Type B pancreatic cell (in vitro differentiated cells): ENCODE measurements around the gene TH. TPM values are rescaled to one million over a fixed set of nuclear protein-coding genes. Genes with fewer than 3 reads are reported as not detected.

ENCODE experiments used
- DNase-seq: peaks from one replicate; pipeline ENCODE4 v3.0.0; 2021; ENCODE audit warnings: mixed read lengths; ENCODE audit not compliant: unreplicated experiment; ENCODE audit errors: extremely low spot score
- H3K27ac Mint-ChIP-seq: 2 replicates; pipeline ENCODE4 v1.8.0; 2021; ENCODE audit warnings: mild to moderate bottlenecking, mixed read lengths
- H3K27me3 Mint-ChIP-seq: 2 replicates; pipeline ENCODE4 v1.8.0; 2021; ENCODE audit warnings: mixed read lengths
- H3K36me3 Mint-ChIP-seq: 2 replicates; pipeline ENCODE4 v1.8.0; 2021; ENCODE audit warnings: mixed read lengths
- H3K4me1 Mint-ChIP-seq: one replicate; pipeline ENCODE4 v1.8.0; 2021; ENCODE audit warnings: mixed read lengths; ENCODE audit not compliant: unreplicated experiment
- H3K4me3 Mint-ChIP-seq: 2 replicates; pipeline ENCODE4 v1.8.0; 2021; ENCODE audit warnings: mild to moderate bottlenecking, mixed read lengths
- H3K9me3 Mint-ChIP-seq: 2 replicates; pipeline ENCODE4 v1.8.0; 2021; ENCODE audit warnings: mixed read lengths
- CTCF ChIP-seq: fragments of 200-600 bp; sonication (generic); conservative IDR thresholded peaks from 2 replicates; pipeline ENCODE4 v1.5.0; 2021; ENCODE audit warnings: antibody characterized with exemption, mild to moderate bottlenecking
- total RNA-seq: library from RNA; stranded (reverse); gene quantifications from 2 replicates; pipeline ENCODE4 v1.2.1, GENCODE V29; 2021; ENCODE audit warnings: low replicate concordance

Gene TH
- total RNA-seq, 1 donor from 2014 or later: 2.2 TPM

DNA sequence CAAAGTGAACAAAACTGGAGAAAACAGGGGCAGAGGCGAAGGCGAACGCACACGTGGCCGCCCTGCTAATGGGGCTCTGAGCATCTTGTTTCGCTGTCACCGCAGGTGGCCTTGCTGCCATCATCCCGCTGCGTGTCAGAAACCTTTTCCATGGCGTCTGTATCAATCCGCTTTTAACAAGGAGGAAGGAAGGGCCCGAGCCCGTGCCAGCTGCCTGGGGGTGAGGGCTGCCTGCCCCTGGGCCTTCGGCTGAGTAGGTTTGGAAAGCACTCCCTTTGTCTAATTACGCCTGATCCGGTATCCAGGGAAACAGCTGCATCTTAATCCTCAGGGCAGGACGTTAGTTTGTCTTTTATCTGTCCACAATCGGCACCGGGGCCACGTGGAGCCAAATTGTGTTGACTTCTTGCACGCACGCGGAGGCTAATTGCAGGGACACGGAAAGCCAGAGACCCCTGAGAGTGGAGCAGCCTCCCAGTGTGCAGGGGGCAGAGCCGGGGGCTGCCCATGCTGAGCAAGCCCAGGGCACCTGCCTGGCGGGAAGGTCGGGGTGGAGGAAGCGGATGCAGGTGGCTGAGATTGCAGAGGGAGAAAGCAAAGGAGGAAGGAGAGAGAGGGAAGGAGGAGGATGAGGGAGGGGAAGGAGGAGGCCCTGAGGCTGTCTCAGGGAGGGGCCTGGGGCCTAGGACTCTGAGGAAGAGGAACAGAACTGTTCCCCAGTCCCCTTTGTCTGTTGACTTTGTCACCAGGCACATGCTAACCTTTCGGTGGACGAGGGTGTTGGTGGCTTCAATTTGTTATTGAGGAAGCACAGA lies 19.2 kb upstream of the TH start:
- peaks cover 5% of the 10 kb centered on the region for H3K27me3 Mint-ChIP-seq
- no peaks in the 10 kb centered on the region for H3K36me3 Mint-ChIP-seq
- peak overlapping the region; percentile 79 for H3K27ac Mint-ChIP-seq
- TF ChIP-seq CTCF: no peak
- no peaks in the 10 kb centered on the region for H3K9me3 Mint-ChIP-seq
- no peak for DNase-seq
- H3K4me1 Mint-ChIP-seq: peaks cover 17% of the 10 kb centered on the region
- peak overlapping the region; percentile 44 for H3K4me3 Mint-ChIP-seq

DNA sequence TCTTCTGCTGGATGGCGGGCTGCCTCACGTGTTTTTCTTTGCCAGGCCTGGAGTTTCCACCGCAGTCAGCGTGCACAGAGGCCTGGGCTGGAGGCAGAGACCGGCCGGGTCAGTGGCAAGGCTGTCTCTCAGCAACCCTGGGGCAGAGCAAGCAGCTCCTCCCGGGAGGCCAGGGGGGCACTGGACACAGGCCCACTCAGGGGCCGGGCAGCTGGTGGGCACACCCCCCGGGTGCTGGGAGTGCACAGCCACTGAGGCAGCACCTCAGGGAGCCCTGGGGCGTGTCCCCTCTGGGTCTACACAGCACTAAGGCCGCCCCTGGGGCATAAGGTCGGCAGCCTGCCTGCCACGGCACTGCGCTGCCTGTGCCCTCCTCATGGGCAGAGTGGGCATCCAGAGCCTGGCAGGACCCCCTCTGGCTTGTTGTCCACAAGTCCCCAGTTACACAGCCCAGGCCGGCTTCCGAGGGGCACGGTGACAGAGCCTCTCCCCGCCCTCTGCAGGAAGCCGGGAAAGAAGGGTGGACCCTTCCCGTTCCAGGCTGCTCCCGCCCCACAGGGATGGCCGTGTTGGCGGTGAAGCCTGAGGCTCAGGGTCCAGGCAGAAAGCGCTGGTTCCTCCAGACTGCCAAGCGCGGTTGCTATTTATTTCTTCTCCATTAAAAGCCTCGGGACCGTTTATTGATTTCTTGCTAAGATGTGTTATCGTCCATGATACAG lies 18.5 kb upstream of the TH start:
- Mint-ChIP-seq H3K4me3 (no peak overlapping the region), H3K36me3 (no peaks in the 10 kb centered on the region), H3K4me1 (peaks cover 17% of the 10 kb centered on the region), H3K27me3 (peaks cover 7% of the 10 kb centered on the region), H3K27ac (peak overlapping the region; percentile 79), H3K9me3 (no peaks in the 10 kb centered on the region)
- TF ChIP-seq CTCF: no peak
- no peak for DNase-seq

DNA sequence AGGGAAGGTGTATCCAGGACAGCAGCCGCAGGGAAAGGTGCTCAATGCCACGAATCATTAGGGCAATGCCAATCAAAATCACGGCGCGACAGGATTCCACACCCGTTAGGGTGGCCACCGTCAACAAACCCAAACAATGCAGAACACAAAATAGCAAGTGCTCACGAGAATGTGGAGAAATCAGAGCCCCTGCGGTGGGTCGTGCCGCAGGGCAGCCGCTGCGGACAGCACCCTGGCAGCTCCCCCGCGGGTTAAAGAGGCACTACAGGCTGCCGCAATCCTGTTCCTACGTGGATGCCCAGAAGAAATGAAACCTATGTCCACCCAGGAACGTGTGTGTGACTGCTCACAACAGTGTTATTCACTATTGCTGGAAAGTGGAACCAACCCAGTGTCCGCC lies 17.1 kb upstream of the TH start:
- Mint-ChIP-seq H3K4me1 (peaks cover 17% of the 10 kb centered on the region), H3K36me3 (no peaks in the 10 kb centered on the region), H3K27me3 (peaks cover 8% of the 10 kb centered on the region), H3K4me3 (no peak overlapping the region), H3K9me3 (no peaks in the 10 kb centered on the region), H3K27ac (no peak overlapping the region)
- no peak for DNase-seq
- TF ChIP-seq CTCF: no peak

GRCh38 chr11:2187280-2187707 lies 15.7 kb upstream of the TH start:
- Mint-ChIP-seq H3K4me3 (no peak overlapping the region), H3K36me3 (no peaks in the 10 kb centered on the region), H3K4me1 (peaks cover 17% of the 10 kb centered on the region), H3K9me3 (no peaks in the 10 kb centered on the region), H3K27ac (no peak overlapping the region), H3K27me3 (peaks cover 8% of the 10 kb centered on the region)
- DNase-seq: no peak
- no peak for TF ChIP-seq CTCF

- Mint-ChIP-seq H3K4me1 (peaks cover 17% of the 10 kb centered on the region), H3K36me3 (no peaks in the 10 kb centered on the region), H3K4me3 (no peak overlapping the region), H3K27ac (no peak overlapping the region), H3K27me3 (peaks cover 8% of the 10 kb centered on the region), H3K9me3 (no peaks in the 10 kb centered on the region)
- DNase-seq: no peak
- peak; percentile 75 for TF ChIP-seq CTCF
Measured at GRCh38 chr11:2186669-2187279, 15.2 kb upstream of the TH start.
